Hematopoietic multipotent progenitor cell treated with erythropoietin and hydrocortisone succinate and interleukin-3 and kit ligand, for 4 days (in vitro differentiated cells): ENCODE measurements around the gene NLRP11.
"Not testable (repeated sequence)": the region's sequence is repeated elsewhere in the genome, so short reads cannot be mapped to it uniquely, and the experiment has no call there.

Source experiments
- DNase-seq: peaks from one replicate; pipeline ENCODE4 v3.0.0-alpha.2; 2015

Gene NLRP11

DNA sequence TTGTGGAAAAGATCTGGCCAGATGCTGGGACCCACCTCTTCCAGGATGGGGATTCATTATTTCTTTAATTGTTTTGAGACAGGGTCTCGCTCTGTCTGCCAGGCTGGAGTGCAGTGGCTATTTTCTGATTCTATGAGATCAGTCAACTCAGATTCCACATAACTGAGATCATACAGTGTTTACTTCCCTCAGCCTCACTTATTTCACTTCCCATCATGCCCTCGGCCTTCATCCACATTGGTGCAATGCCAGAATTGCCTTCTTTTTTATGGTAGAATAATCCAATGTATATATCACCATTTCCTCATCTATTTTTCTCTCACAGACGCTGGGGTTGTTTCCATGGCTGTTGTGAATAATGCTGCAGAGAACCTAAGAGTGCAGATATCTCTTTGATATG is 62.2 kb downstream of the NLRP11 start:
- DNase-seq: not testable (repeated sequence)

DNA sequence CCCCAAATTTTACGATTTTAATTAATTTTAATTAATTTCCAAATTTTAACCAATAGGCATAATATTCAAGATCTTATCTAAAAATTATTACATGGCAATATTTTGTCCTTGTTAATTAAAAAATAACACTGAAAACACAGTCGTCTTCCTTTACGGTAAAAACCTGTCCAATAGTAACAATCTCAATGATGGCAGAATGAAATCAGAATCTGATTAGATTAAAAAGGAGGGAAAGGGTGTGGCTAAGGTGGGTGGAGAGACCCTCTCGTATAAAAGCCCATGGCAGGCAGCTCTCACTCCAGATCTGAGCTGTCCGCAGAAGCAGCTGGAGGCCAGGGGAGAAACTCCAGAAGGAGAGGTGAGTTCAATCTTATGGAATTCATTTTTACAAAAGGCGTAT is 63.0 kb downstream of the NLRP11 start, which contains the start of gene RFPL4AL1:
RFPL4AL1 (plus strand) TSS at position 301 of the 400 bp plus-strand sequence. CDS start 2,687 bp downstream, outside the sequence.
- not testable (repeated sequence) for DNase-seq

DNA sequence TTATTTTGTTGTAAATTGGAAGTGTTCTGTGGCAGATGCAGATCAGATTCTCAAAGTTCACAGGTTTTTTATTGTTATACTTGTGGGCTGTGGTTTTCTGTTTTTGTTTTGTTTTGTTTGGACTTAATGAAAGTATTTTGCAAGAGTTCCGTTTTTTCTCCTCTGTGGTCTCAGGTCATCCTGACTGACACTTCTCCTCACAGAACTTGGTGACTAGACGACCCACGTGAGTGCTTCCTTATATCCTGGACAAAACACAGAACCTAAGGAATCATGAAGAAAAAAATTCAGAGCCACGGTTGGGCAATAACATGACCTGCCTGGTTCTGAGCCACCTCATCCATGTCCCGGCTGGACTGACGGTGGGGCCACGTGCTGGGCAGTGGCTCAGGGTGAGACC is 65.3 kb downstream of the NLRP11 start:
- no peak for DNase-seq

DNA sequence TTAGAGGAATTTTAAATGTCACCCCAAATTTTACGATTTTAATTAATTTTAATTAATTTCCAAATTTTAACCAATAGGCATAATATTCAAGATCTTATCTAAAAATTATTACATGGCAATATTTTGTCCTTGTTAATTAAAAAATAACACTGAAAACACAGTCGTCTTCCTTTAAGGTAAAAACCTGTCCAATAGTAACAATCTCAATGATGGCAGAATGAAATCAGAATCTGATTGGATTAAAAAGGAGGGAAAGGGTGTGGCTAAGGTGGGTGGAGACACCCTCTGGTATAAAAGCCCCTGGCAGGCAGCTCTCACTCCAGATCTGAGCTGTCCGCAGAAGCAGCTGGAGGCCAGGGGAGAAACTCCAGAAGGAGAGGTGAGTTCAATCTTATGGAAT is 73.0 kb downstream of the NLRP11 start, which contains the start of gene RFPL4A:
RFPL4A (plus strand) TSS at position 301 of the 400 bp plus-strand sequence. CDS start 2,704 bp downstream, outside the sequence.
- DNase-seq: not testable (repeated sequence)

DNA sequence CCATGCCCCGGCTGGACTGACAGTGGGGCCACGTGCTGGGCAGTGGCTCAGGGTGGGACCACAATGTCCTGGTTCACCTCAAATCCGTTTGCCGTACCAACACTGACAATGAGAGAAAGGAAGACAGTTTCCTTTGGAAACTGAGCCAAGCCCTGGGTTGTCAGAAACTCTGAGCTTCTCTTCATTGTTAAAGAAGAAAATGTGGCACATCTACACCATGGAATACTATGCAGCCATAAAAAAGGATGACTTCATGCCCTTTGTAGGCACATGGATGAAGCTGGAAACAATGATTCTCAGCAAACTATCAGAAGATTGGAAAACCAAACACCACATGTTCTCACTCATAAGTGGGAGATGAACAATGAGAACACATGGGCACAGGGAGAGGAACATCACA is 75.0 kb downstream of the NLRP11 start:
- DNase-seq: not testable (repeated sequence)

DNA sequence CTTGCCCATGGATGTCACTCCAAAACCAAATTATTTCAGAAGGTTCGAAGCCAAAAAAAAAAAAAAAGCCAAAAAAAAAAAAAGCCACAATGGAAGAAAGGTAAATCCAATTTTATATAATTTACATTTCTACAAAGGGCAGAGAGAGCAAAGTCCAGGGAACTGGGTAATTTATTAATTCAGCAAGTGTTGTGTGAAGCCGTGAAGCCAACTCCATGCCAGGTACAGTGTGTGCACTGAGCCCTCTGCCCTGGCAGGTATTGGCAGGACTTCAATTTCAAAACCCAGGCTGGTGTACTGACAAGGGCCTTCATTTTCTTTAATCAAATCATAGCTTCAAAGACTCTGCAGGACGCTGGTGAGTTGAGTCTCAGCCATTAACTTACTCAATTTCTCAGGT is 78.4 kb downstream of the NLRP11 start:
- no peak for DNase-seq

DNA sequence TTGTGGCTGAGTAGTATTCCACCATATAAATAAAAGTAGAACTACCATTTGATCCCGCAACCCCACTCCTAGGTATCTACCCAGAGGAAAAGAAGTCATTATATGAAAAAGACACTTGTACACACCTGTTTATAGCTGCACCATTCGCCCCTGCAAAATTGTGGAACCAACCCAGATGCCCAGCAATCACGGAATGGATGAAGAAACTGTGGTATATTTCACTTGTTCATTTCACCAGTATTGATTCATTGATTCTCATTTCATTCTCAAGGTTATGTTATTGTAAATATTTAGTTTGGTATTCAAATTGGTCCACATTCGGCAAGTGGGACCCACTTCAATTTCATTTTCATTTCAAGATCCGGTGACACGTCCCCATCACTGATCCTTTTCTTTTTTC is 81.1 kb downstream of the NLRP11 start:
- no peak for DNase-seq

DNA sequence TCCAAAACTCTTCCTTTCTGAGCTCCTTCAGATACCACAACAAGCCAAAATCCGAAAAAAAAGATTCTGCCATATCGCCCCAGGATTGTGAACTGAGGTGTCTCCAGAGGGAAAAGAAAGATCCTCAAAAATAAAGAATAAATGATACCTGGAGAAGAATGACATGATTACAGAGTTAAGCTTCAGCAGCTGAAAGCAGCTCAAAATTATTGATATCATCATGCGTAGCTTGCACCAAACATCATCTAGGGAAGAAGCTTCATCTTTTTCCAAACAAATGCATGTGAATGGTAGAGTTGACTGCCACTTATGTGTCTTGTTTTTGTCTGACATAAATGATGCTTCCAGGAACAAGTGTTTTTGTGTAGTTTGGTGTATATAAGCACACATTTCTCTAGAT is 93.5 kb downstream of the NLRP11 start, which contains the start of gene NLRP9:
NLRP9 (minus strand) TSS at position 101 of the 400 bp plus-strand sequence; CDS start at position 73, 28 bp downstream.
- DNase-seq: no peak
